HG03045 (cell line): Measurements from ENCODE around the gene DAPK1.

ENCODE experiments used
- ATAC-seq: cut with Tn5 transposase; IDR thresholded peaks from one replicate; pipeline ENCODE4 v1.9.1; 2021; ENCODE audit warnings: mild to moderate bottlenecking, moderate library complexity; ENCODE audit not compliant: unreplicated experiment

The DAPK1 gene

DNA sequence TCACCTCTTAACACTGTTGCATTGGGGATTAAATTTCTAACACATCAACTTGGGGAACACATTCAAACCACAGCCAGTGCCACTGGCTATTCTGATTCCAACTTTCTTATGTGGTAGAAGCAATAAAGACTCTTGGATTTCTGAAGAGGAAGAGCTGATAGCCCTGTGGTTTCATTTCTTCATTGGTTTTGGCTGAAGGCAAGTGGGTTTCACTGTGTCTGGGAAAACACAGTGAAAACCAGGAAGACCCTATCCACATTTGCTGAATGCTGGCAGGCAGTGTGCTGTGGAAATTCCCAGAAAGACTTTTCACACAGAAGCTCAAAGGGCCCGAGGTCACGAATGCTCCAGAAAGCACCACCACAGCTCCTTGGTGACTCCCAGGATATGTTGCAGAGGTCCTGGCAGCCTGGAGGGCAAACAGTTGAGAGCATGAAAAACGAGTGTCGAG lies 67.1 kb downstream of the DAPK1 start:
- ATAC-seq: no peak

GRCh38 chr9:87567001-87567400 lies 69.3 kb downstream of the DAPK1 start:
- no peak for ATAC-seq

DNA sequence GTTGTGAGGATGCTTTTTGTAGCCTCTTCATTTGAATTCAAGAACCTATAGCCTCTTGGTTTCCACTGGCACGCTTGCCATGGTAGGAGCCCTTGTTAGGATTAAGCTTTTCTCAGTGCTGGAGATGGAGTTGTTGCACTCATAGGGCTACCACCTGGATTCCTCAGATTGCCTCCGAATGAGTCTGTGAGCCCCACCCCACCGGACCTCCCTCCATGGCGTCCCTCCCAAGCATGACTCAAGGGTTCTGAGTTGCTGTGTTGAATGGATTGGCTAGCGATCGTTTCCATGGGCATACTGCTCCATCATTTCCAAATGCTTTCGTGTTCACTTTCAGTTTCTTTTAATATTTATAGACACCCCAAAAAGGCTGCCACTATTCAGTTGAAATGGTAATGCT lies 69.9 kb downstream of the DAPK1 start:
- no peak for ATAC-seq

GRCh38 chr9:87567983-87568382 lies 70.3 kb downstream of the DAPK1 start:
- ATAC-seq: no peak

- no peak for ATAC-seq
These were observed 70.7 kb downstream of the DAPK1 start for GRCh38 chr9:87568401-87568800.

DNA sequence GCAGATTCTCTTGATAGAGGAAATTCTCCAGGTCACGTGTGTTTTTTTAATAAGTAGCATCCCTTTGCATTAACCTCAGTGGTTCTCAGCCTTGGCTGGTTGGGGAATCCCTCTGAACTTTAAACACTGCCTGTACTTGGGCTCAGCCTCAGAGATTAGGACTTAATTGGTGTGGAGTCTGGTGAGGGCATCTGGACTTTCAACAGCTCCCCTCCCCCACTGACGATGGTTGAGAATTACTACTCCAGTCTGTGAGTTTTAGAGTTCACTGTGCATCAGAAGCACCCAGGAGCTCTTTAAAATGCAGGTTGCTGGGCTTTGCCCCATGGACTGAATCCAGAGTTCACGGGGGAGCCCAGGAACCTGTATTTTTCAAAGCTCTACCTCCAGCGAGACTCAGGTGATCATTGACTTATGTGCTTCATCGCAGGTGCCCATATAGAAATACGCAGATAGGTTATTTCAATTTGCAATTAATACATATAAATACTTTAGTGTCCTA lies 71.4 kb downstream of the DAPK1 start:
- ATAC-seq: no peak

DNA sequence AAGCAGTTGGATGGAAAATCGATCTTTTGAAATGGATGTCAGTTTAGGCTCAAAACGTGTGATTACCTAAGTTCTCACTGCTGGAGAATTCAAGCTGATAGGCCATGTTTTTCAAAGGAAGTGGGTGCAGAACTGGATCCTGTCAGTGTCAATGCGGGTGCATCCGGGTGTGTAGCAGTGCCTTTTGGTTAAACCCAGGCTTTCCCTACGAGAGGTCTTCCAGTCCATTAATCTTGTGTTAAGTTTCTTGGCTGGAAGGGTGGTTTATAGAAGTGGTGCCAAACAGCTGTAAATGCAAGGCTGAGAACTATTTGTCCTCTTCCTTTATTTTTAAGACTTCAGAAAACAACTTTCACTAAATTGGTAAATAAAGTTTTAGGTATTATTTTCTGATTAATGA lies 71.9 kb downstream of the DAPK1 start:
- no peak for ATAC-seq

GRCh38 chr9:87570000-87570908 lies 72.6 kb downstream of the DAPK1 start:
- no peak for ATAC-seq

GRCh38 chr9:87572719-87573118 lies 75.1 kb downstream of the DAPK1 start:
- no peak for ATAC-seq

GRCh38 chr9:87573841-87574342 lies 76.2 kb downstream of the DAPK1 start:
- ATAC-seq: no peak

DNA sequence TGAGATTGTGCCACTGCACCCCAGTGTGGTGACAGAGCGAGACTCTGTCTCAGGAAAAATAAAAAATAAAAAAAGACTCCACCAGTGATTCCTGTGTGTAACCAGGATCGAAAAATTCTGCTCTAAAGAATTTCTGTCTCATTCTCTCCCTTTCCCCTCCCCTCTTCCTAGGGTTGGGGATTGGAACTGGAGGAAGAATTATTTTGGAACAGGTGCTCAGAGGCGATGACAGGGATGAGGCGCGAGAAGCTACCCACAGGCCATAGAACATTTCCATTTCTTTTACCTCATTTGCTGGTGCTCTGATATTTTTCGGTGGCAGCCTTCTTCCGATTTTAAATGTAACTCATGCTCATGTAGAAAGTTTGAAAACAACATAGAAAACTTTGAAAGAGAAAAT lies 80.1 kb downstream of the DAPK1 start:
- ATAC-seq: no peak

GRCh38 chr9:87578625-87579024 lies 81.0 kb downstream of the DAPK1 start:
- no peak for ATAC-seq

- ATAC-seq: no peak
These were observed 82.3 kb downstream of the DAPK1 start for GRCh38 chr9:87579781-87580541.

- no peak for ATAC-seq
These were observed 83.3 kb downstream of the DAPK1 start for GRCh38 chr9:87580941-87581438.

GRCh38 chr9:87581513-87581912 lies 83.8 kb downstream of the DAPK1 start:
- no peak for ATAC-seq

GRCh38 chr9:87581949-87582637 lies 84.4 kb downstream of the DAPK1 start:
- ATAC-seq: no peak

DNA sequence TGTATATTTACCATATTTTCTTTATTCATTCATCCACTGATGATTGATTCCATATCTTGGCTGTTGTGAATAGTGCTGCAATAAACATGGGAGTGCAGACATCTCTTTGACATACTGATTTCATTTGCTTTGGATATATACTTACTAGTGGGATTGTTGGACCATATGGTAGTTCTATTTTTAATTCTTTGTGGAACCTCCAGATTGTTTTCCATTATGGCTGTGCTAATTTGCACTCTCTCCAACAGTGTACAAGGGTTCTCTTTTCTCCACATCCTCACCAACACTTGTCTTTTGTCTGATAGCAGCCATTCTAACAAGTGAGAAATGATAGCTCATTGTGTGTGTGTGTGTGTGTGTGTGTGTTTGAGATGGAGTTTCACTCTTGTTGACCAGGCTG lies 86.7 kb downstream of the DAPK1 start:
- no peak for ATAC-seq

- no peak for ATAC-seq
These were observed 87.6 kb downstream of the DAPK1 start for GRCh38 chr9:87585123-87585855.

- no peak for ATAC-seq
These were observed 89.2 kb downstream of the DAPK1 start for GRCh38 chr9:87586731-87587355.

DNA sequence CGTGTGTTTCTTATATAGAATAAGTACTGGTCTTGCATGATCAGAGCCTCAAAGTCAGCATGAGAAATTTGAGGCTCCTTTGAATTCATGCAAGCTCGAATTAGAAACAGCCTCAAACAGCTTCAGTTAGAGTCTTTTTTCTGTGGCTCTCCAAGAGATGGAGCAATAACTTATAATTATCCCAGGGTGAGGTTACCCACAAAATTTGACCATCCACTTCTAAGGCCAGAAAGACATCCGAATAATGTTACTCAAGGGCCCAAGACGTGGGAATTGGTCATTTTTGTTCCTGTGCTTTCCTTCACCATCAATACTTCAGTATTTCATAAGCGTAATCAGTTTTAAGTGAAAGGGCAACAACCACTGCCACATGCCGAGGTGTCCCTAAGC lies 89.7 kb downstream of the DAPK1 start:
- no peak for ATAC-seq
